CD14-positive monocyte (primary cell): ENCODE data around the gene CACNA1B. TPM values are rescaled to one million over a fixed set of nuclear protein-coding genes. Genes with fewer than 3 reads are reported as not detected.

Experiments
- DNase-seq, 3 donors: peaks; one replicate each; pipeline ENCODE4 v3.0.0-alpha.2; 2011 to 2022
- H2AFZ ChIP-seq: 2 replicates; pipeline ENCODE4 v1.6.0; 2012; ENCODE audit warnings: mild to moderate bottlenecking, low read depth, low read length, inconsistent platforms; ENCODE audit not compliant: insufficient read depth, poor library complexity, severe bottlenecking
- H3K27ac ChIP-seq, 2 donors: 1 replicate in 1 of 2; 2 replicates in 1 of 2; pipeline ENCODE4 v1.5.1; 2012 to 2013; ENCODE audit warnings: low read length in 2 of 2, control low read depth in 1 of 2, inconsistent platforms in 1 of 2, low read depth in 1 of 2, mild to moderate bottlenecking in 1 of 2
- H3K27me3 ChIP-seq, 2 donors: one replicate each; pipeline versions ENCODE4 v1.6.0 to v1.6.1; 2011 to 2013; ENCODE audit warnings: low read length in 2 of 2; ENCODE audit not compliant: control insufficient read depth in 2 of 2, insufficient read depth in 2 of 2
- H3K36me3 ChIP-seq, 2 donors: replicated peaks in 1 of 2; 1 replicate in 1 of 2; 2 replicates in 1 of 2; pipeline versions ENCODE4 v1.5.1 to v1.6.1; 2012 to 2013; ENCODE audit warnings: low read length in 2 of 2, control low read depth in 1 of 2, inconsistent platforms in 1 of 2, mild to moderate bottlenecking in 1 of 2; ENCODE audit not compliant: insufficient read depth in 2 of 2, control insufficient read depth in 1 of 2
- H3K4me1 ChIP-seq, 2 donors: 1 replicate in 1 of 2; 2 replicates in 1 of 2; pipeline versions ENCODE4 v1.5.1 to v1.6.1; 2012 to 2013; ENCODE audit warnings: low read length in 2 of 2, control low read depth in 1 of 2, inconsistent platforms in 1 of 2, mild to moderate bottlenecking in 1 of 2, moderate library complexity in 1 of 2; ENCODE audit not compliant: insufficient read depth in 2 of 2, control insufficient read depth in 1 of 2
- H3K4me2 ChIP-seq: replicated peaks from 2 replicates; pipeline ENCODE3; 2012; ENCODE audit warnings: low read length, moderate library complexity, mild to moderate bottlenecking; ENCODE audit not compliant: poor library complexity, severe bottlenecking; ENCODE audit errors: extremely low read depth
- H3K4me3 ChIP-seq, 3 experiments: fragments of 200-600 bp in 1 of 3; sonication (generic) in 1 of 3; replicated peaks in 1 of 3; 1 replicate in 2 of 3; 2 replicates in 1 of 3; pipeline ENCODE4 v1.5.1; 2011 to 2013; ENCODE audit warnings: low read length in 3 of 3, mild to moderate bottlenecking in 3 of 3, control low read depth in 2 of 3, low read depth in 2 of 3, inconsistent platforms in 1 of 3, moderate library complexity in 1 of 3
- H3K79me2 ChIP-seq: 2 replicates; pipeline ENCODE4 v1.6.0; 2012; ENCODE audit warnings: mild to moderate bottlenecking, control low read depth, inconsistent platforms, low read length, moderate library complexity; ENCODE audit not compliant: insufficient read depth
- H3K9ac ChIP-seq: 2 replicates; pipeline ENCODE4 v1.6.0; 2017; ENCODE audit warnings: low read length, mild to moderate bottlenecking; ENCODE audit not compliant: insufficient read depth, poor library complexity, severe bottlenecking
- H3K9me3 ChIP-seq, 2 donors: replicated peaks in 1 of 2; 1 replicate in 1 of 2; 2 replicates in 1 of 2; pipeline versions ENCODE4 v1.5.1 to v1.6.1; 2012 to 2013; ENCODE audit warnings: low read length in 2 of 2, control low read depth in 1 of 2; ENCODE audit not compliant: control insufficient read depth in 1 of 2, insufficient read depth in 1 of 2
- H4K20me1 ChIP-seq: 2 replicates; pipeline ENCODE4 v1.6.0; 2012; ENCODE audit warnings: mild to moderate bottlenecking, low read length, control low read depth, moderate library complexity; ENCODE audit not compliant: insufficient read depth
- H3K27ac Mint-ChIP-seq, 7 donors: one replicate each; pipeline ENCODE4 v1.8.0; 2020; ENCODE audit warnings: mild to moderate bottlenecking in 7 of 7, mixed read lengths in 7 of 7, moderate library complexity in 6 of 7, inconsistent platforms in 2 of 7
- H3K27me3 Mint-ChIP-seq, 3 donors: one replicate each; pipeline ENCODE4 v1.8.0; 2021 to 2022; ENCODE audit warnings: low read depth in 3 of 3, mild to moderate bottlenecking in 3 of 3, mixed read lengths in 3 of 3, moderate library complexity in 3 of 3, inconsistent platforms in 1 of 3
- H3K36me3 Mint-ChIP-seq, 2 donors: one replicate each; pipeline ENCODE4 v1.8.0; 2020; ENCODE audit warnings: mixed read lengths in 2 of 2, inconsistent platforms in 1 of 2, mild to moderate bottlenecking in 1 of 2
- H3K4me1 Mint-ChIP-seq: one replicate; pipeline ENCODE4 v1.8.0; 2020; ENCODE audit warnings: mild to moderate bottlenecking, mixed read lengths
- H3K4me3 Mint-ChIP-seq, 2 donors: one replicate each; pipeline ENCODE4 v1.8.0; 2020; ENCODE audit warnings: mild to moderate bottlenecking in 2 of 2, mixed read lengths in 2 of 2, moderate library complexity in 1 of 2
- H3K9me3 Mint-ChIP-seq, 7 donors: one replicate each; pipeline ENCODE4 v1.8.0; 2020 to 2022; ENCODE audit warnings: mixed read lengths in 7 of 7, mild to moderate bottlenecking in 6 of 7, moderate library complexity in 6 of 7, inconsistent platforms in 2 of 7
- CTCF ChIP-seq: fragments of 200-600 bp; IDR thresholded peaks from one replicate; pipeline ENCODE4 v1.8.0; 2022; ENCODE audit warnings: antibody characterized with exemption, mild to moderate bottlenecking
- WGBS: methylation state at CpG from one replicate; pipeline ENCODE4 v1.1.5; 2013; ENCODE audit warnings: missing lambda C conversion rate; ENCODE audit not compliant: insufficient coverage; 5-methylcytosine and 5-hydroxymethylcytosine counted together
- intact Hi-C, 2 donors: fragments of 100-400 bp; cut with micrococcal nuclease; formaldehyde crosslinking; loops; one replicate each; pipeline versions ENCODE4 v1.15.0 to v1.15.1; 2023
- polyA plus RNA-seq, 3 donors: library from polyadenylated mRNA; depleted of rRNA in 1 of 3; unstranded in 2 of 3; stranded (reverse) in 1 of 3; fragments of 300-500 nt in 2 of 3; fragments of >200 nt in 1 of 3; fragmentation: Illumina TruSeq in 2 of 3; gene quantifications; 1 replicate in 2 of 3; 2 replicates in 1 of 3; pipeline ENCODE4 v1.2.3, GENCODE V29; 2012 to 2021

CACNA1B gene
- polyA plus RNA-seq, 3 donors = not detected

- no peak overlapping the region for H3K4me3 ChIP-seq
- no peak for TF ChIP-seq CTCF
- H3K4me2 ChIP-seq = no peak overlapping the region
- Mint-ChIP-seq H3K4me3 (no peak overlapping the region), H3K27me3 (peaks cover 0 to 3% (median 1%) of the 10 kb centered on the region in 3 donors), H3K9me3 (peaks cover 15 to 52% (median 38%) of the 10 kb centered on the region in 7 donors), H3K36me3 (no peaks in the 10 kb centered on the region), H3K27ac (no peak overlapping the region), H3K4me1 (no peaks in the 10 kb centered on the region)
- WGBS = 100% methylated on average over 4 of the region's 5 CpGs
- intact Hi-C loops = no loop called here
- H3K9ac ChIP-seq = no peak overlapping the region
- H3K27ac ChIP-seq = no peak overlapping the region
- no peaks in the 10 kb centered on the region for H4K20me1 ChIP-seq
- no peak overlapping the region for H2AFZ ChIP-seq
- no peaks in the 10 kb centered on the region for H3K79me2 ChIP-seq
- H3K27me3 ChIP-seq = no peaks in the 10 kb centered on the region
- peaks cover 40 to 44% of the 10 kb centered on the region in 2 donors for H3K9me3 ChIP-seq
- H3K36me3 ChIP-seq = no peaks in the 10 kb centered on the region
- H3K4me1 ChIP-seq = no peaks in the 10 kb centered on the region
- DNase-seq = no peak
Measured at GRCh38 chr9:137943655-137944054, 66.1 kb downstream of the CACNA1B start.

GRCh38 chr9:137945581-137945980 is 68.0 kb downstream of the CACNA1B start:
- H3K27ac Mint-ChIP-seq = no peak overlapping the region

More at GRCh38 chr9:137945581-137945980, 68.0 kb downstream of the CACNA1B start:
- Mint-ChIP-seq H3K27me3 (peaks cover 0 to 3% (median 0%) of the 10 kb centered on the region in 3 donors), H3K4me1 (no peaks in the 10 kb centered on the region), H3K36me3 (no peaks in the 10 kb centered on the region), H3K4me3 (no peak overlapping the region), H3K9me3 (peaks cover 12 to 43% (median 35%) of the 10 kb centered on the region in 7 donors)
- H3K9me3 ChIP-seq = peaks cover 47 to 50% of the 10 kb centered on the region in 2 donors
- no peaks in the 10 kb centered on the region for H3K36me3 ChIP-seq
- no peak overlapping the region for H2AFZ ChIP-seq
- no peaks in the 10 kb centered on the region for H3K4me1 ChIP-seq
- no peak overlapping the region for H3K4me2 ChIP-seq
- H3K4me3 ChIP-seq = no peak overlapping the region
- H3K27me3 ChIP-seq = no peaks in the 10 kb centered on the region
- DNase-seq = no peak
- no peaks in the 10 kb centered on the region for H3K79me2 ChIP-seq
- no peak overlapping the region for H3K9ac ChIP-seq
- intact Hi-C loops = no loop called here
- no CpG with 5 or more reads among the region's 4 CpGs for WGBS
- no peak overlapping the region for H3K27ac ChIP-seq
- TF ChIP-seq CTCF = no peak
- H4K20me1 ChIP-seq = no peaks in the 10 kb centered on the region
